ENCODE data around the gene PARD3B.

GRCh38 chr2:204988836-204989235 lies 443.6 kb downstream of the PARD3B start:
- TF ChIP-seq CTCF (IDR thresholded peaks at IDR 0.05; ENCODE audit: low read depth, low read length, poor library complexity, severe bottlenecking), result no peak
- TF ChIP-seq EZH2phosphoT487 (IDR thresholded peaks at IDR 0.05; ENCODE audit: borderline replicate concordance, low read length), result no peak
